ENCODE results near the gene SPX.

The SPX gene

DNA sequence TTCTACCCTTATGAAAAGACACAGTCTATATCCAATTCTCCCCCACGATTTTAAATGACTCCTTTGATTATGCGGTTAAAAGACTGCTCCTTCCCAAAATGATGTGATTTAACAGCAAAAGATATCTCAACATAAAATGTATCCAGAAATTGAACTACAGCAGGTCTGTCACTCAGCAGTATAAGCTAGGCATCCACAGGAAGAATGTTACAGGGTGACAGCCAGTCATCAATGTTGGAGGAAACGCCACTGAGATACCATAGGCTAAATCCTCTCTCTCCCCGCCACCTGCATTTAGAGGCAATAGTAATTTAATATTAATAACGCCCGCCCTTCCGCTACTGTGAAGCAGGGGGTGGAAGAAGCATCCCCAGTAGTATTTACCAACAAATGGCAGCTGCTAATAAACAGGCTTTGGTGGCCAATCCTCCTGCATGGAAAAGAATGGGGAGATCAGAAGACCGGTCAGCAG lies 25.3 kb upstream of the SPX start:
- Histone ChIP-seq H3K79me2 (ENCODE audit: insufficient read depth, low read length) (peaks cover 40% of the 10 kb centered on the region), H3K4me1 (ENCODE audit: insufficient read depth, low read length, severe bottlenecking) (peaks cover 32% of the 10 kb centered on the region)

DNA sequence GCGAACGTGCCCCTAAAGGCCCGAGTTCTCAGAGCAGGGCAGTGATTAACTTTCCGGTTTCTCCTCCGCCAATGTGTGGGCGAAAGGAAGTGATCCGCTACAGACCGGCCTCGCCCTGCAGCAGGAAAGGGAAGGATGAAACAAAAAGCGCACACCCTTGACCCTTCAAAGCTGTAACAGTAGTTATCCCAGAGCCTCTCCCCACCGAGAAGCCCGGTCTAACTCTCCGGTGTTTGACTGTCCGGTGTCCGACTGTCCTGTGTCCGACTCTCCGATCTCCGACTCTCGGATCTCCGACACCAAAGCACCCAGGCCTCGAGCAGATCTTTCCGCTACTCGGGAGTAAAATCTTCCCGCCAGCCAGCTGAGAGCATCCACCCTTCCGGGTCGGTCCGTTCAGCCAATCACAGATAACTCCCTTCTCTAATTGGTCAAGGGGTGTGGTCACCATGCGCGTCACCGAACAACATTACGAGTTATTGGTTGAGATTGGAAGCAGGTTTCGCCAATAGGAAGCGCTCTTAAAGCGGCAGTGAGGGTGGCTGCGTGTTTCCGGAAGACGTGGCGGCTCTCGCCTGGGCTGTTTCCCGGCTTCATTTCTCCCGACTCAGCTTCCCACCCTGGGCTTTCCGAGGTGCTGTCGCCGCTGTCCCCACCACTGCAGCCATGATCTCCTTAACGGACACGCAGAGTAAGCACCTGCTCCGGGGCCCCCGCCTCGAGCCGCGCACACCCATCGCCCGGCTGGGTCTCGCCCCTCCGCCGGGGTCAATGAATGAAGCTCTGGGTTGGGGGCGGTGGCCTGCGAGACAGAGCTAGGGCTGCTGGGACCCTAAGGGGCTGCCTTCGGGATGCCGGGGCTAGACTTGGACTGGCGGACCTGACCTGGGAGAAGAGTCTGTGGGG lies 24.6 kb upstream of the SPX start, which contains the start of the genes GOLT1B and RECQL:
Gene GOLT1B (plus strand): TSS at position 532 of the 906 bp plus-strand sequence. CDS start 135 bp downstream, at position 667.
Gene RECQL (minus strand): TSS at position 378 of the 906 bp plus-strand sequence. CDS start 2,065 bp downstream, outside the sequence.
- H2AFZ ChIP-seq (ENCODE audit: low read length) = no peak within 1 kb of the TSS
- no peaks in the 10 kb centered on the region for H4K20me1 ChIP-seq (ENCODE audit: insufficient read depth, low read length)

More for the DNA sequence above, 25.3 kb upstream of the SPX start:
- Histone ChIP-seq H3K9me2 (ENCODE audit: low read depth, low read length) (no peaks in the 10 kb centered on the region), H3K36me3 (ENCODE audit: insufficient read depth, low read length) (peaks cover 33% of the 10 kb centered on the region), H2AFZ (ENCODE audit: low read length) (no peak overlapping the region), H3K4me2 (ENCODE audit: low read length) (peak overlapping the region; percentile 75), H3K27me3 (ENCODE audit: insufficient read depth, low read length) (no peaks in the 10 kb centered on the region), H4K20me1 (ENCODE audit: insufficient read depth, low read length) (no peaks in the 10 kb centered on the region), H3K27ac (ENCODE audit: low read depth, low read length, poor library complexity, severe bottlenecking) (no peak overlapping the region), H3K9ac (ENCODE audit: low read length) (peak overlapping the region; percentile 67), H3K9me3 (ENCODE audit: low read length) (no peaks in the 10 kb centered on the region), H3K4me3 (ENCODE audit: low read depth, low read length, poor library complexity, severe bottlenecking) (peak overlapping the region; percentile 88), H3F3A (ENCODE audit: insufficient read depth, low read length) (no peaks in the 10 kb centered on the region)
- no peak for TF ChIP-seq EZH2 (IDR thresholded peaks at IDR 0.05; ENCODE audit: borderline replicate concordance, low read length)
- TF ChIP-seq, protein P1, sequence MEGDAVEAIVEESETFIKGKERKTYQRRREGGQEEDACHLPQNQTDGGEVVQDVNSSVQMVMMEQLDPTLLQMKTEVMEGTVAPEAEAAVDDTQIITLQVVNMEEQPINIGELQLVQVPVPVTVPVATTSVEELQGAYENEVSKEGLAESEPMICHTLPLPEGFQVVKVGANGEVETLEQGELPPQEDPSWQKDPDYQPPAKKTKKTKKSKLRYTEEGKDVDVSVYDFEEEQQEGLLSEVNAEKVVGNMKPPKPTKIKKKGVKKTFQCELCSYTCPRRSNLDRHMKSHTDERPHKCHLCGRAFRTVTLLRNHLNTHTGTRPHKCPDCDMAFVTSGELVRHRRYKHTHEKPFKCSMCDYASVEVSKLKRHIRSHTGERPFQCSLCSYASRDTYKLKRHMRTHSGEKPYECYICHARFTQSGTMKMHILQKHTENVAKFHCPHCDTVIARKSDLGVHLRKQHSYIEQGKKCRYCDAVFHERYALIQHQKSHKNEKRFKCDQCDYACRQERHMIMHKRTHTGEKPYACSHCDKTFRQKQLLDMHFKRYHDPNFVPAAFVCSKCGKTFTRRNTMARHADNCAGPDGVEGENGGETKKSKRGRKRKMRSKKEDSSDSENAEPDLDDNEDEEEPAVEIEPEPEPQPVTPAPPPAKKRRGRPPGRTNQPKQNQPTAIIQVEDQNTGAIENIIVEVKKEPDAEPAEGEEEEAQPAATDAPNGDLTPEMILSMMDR (IDR thresholded peaks at IDR 0.05; ENCODE audit: low read length) = no peak

DNA sequence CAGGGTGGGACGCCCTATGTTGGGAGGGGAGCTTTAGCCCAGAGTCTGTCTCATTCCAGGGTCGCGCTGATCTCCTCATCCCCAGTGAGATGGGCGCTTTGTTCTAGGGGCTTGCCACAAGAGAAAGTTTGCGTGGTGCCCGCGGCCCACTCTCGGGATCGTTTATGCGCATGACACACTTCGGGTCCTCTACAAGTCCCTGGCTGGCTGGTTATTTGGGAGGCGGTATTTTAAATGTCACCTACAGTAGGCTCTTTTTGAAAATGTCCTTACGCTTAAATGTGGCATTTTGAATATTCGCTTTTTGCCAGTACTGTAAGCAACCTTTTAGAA lies 24.0 kb upstream of the SPX start:
- no peak overlapping the region for H3K27ac ChIP-seq (ENCODE audit: low read depth, low read length, poor library complexity, severe bottlenecking)
- TF ChIP-seq, protein P1 (IDR thresholded peaks at IDR 0.05; ENCODE audit: low read length) = no peak
- no peak for TF ChIP-seq EZH2 (IDR thresholded peaks at IDR 0.05; ENCODE audit: borderline replicate concordance, low read length)
- no peaks in the 10 kb centered on the region for H4K20me1 ChIP-seq (ENCODE audit: insufficient read depth, low read length)
- peaks cover 20% of the 10 kb centered on the region for H3K36me3 ChIP-seq (ENCODE audit: insufficient read depth, low read length)
- peaks cover 32% of the 10 kb centered on the region for H3K4me1 ChIP-seq (ENCODE audit: insufficient read depth, low read length, severe bottlenecking)
- H3K79me2 ChIP-seq (ENCODE audit: insufficient read depth, low read length) = peaks cover 53% of the 10 kb centered on the region
- H3K9me2 ChIP-seq (ENCODE audit: low read depth, low read length) = no peaks in the 10 kb centered on the region
- no peaks in the 10 kb centered on the region for H3K9me3 ChIP-seq (ENCODE audit: low read length)
- H3K9ac ChIP-seq (ENCODE audit: low read length) = peak overlapping the region; percentile 81
- H3K27me3 ChIP-seq (ENCODE audit: insufficient read depth, low read length) = no peaks in the 10 kb centered on the region
- H3K4me2 ChIP-seq (ENCODE audit: low read length) = peak overlapping the region; percentile 75
- peak overlapping the region; percentile 88 for H3K4me3 ChIP-seq (ENCODE audit: low read depth, low read length, poor library complexity, severe bottlenecking)
- H3F3A ChIP-seq (ENCODE audit: insufficient read depth, low read length) = no peaks in the 10 kb centered on the region
- no peak overlapping the region for H2AFZ ChIP-seq (ENCODE audit: low read length)

More for the DNA sequence above, 24.6 kb upstream of the SPX start, which contains the start of the genes GOLT1B and RECQL:
- no peak for TF ChIP-seq EZH2 (IDR thresholded peaks at IDR 0.05; ENCODE audit: borderline replicate concordance, low read length)
- TF ChIP-seq, protein P1 (IDR thresholded peaks at IDR 0.05; ENCODE audit: low read length) = no peak
- H3K27me3 ChIP-seq (ENCODE audit: insufficient read depth, low read length) = no peaks in the 10 kb centered on the region
- H3K9me2 ChIP-seq (ENCODE audit: low read depth, low read length) = no peaks in the 10 kb centered on the region
- H3F3A ChIP-seq (ENCODE audit: insufficient read depth, low read length) = no peaks in the 10 kb centered on the region
- peaks cover 26% of the 10 kb centered on the region for H3K36me3 ChIP-seq (ENCODE audit: insufficient read depth, low read length)
- H3K27ac ChIP-seq (ENCODE audit: low read depth, low read length, poor library complexity, severe bottlenecking) = no peak within 1 kb of the TSS
- peaks cover 47% of the 10 kb centered on the region for H3K79me2 ChIP-seq (ENCODE audit: insufficient read depth, low read length)
- H3K4me1 ChIP-seq (ENCODE audit: insufficient read depth, low read length, severe bottlenecking) = peaks cover 32% of the 10 kb centered on the region
- H3K4me3 ChIP-seq (ENCODE audit: low read depth, low read length, poor library complexity, severe bottlenecking) = peak within 1 kb of the TSS; percentile 88
- H3K9ac ChIP-seq (ENCODE audit: low read length) = peak within 1 kb of the TSS; percentile 81
- H3K4me2 ChIP-seq (ENCODE audit: low read length) = peak within 1 kb of the TSS; percentile 75
- H3K9me3 ChIP-seq (ENCODE audit: low read length) = no peaks in the 10 kb centered on the region
